Adipocyte (in vitro differentiated cells): ENCODE results near the gene SLFN11.
A peak's percentile ranks its signal among the peaks of the same experiment; 100 is the strongest.
"Not testable (repeated sequence)": the region's sequence is repeated elsewhere in the genome, so short reads cannot be mapped to it uniquely, and the experiment has no call there.

Experiments
- DNase-seq: peaks from one replicate; pipeline ENCODE4 v3.0.0-alpha.2; 2015; ENCODE audit warnings: low read depth
- H3K27me3 ChIP-seq: replicated peaks from 2 replicates; pipeline ENCODE4 v1.7.0; 2013; ENCODE audit warnings: mild to moderate bottlenecking, low read length, moderate library complexity; ENCODE audit not compliant: control insufficient read depth, insufficient read depth
- H3K36me3 ChIP-seq: 2 replicates; pipeline ENCODE4 v1.7.0; 2013; ENCODE audit warnings: low read length, mild to moderate bottlenecking, moderate library complexity; ENCODE audit not compliant: control insufficient read depth, insufficient read depth, severe bottlenecking
- H3K4me1 ChIP-seq: 2 replicates; pipeline ENCODE4 v1.7.0; 2013; ENCODE audit warnings: mild to moderate bottlenecking, low read length, moderate library complexity; ENCODE audit not compliant: control insufficient read depth, insufficient read depth
- H3K4me3 ChIP-seq: 2 replicates; pipeline ENCODE4 v1.7.0; 2013; ENCODE audit warnings: mild to moderate bottlenecking, low read length, moderate library complexity
- H3K9ac ChIP-seq: 2 replicates; pipeline ENCODE4 v1.7.0; 2013; ENCODE audit warnings: mild to moderate bottlenecking, low read length, moderate library complexity
- H3K9me3 ChIP-seq: 2 replicates; pipeline ENCODE4 v1.7.0; 2013; ENCODE audit warnings: mild to moderate bottlenecking, low read length, moderate library complexity; ENCODE audit not compliant: control insufficient read depth

Gene SLFN11

DNA sequence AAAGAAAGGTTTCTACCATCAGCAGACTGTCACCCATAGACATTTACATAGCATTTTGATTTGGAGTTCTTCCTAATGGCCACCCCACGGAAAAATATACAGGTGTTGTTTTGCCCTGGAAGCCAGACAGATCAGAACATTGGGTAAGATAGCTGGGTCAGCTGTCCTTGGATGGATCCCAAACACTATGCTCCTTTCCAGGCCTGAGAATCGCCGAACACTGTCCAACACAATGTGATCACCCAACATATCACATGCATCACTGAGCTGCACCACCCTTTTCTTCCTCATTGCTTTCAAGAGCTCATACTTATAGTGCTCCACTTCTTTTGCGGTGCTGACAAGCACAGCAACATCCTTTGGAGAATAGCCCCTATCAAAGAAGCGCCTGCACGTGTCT lies 21.1 kb downstream of the SLFN11 start:
- no peak overlapping the region for H3K9ac ChIP-seq
- H3K9me3 ChIP-seq: no peaks in the 10 kb centered on the region

GRCh38 chr17:35350493-35350892 lies 22.9 kb downstream of the SLFN11 start:
- no peak overlapping the region for H3K4me3 ChIP-seq
- H3K9ac ChIP-seq: no peak overlapping the region
- no peaks in the 10 kb centered on the region for H3K9me3 ChIP-seq
- H3K27me3 ChIP-seq: no peaks in the 10 kb centered on the region
- H3K4me1 ChIP-seq: peaks cover 11% of the 10 kb centered on the region
- H3K36me3 ChIP-seq: peaks cover 11% of the 10 kb centered on the region
- DNase-seq: no peak

More for the DNA sequence above, 21.1 kb downstream of the SLFN11 start:
- H3K4me3 ChIP-seq: no peak overlapping the region
- no peaks in the 10 kb centered on the region for H3K4me1 ChIP-seq
- H3K36me3 ChIP-seq: peaks cover 11% of the 10 kb centered on the region
- no peak for DNase-seq
- H3K27me3 ChIP-seq: no peaks in the 10 kb centered on the region

DNA sequence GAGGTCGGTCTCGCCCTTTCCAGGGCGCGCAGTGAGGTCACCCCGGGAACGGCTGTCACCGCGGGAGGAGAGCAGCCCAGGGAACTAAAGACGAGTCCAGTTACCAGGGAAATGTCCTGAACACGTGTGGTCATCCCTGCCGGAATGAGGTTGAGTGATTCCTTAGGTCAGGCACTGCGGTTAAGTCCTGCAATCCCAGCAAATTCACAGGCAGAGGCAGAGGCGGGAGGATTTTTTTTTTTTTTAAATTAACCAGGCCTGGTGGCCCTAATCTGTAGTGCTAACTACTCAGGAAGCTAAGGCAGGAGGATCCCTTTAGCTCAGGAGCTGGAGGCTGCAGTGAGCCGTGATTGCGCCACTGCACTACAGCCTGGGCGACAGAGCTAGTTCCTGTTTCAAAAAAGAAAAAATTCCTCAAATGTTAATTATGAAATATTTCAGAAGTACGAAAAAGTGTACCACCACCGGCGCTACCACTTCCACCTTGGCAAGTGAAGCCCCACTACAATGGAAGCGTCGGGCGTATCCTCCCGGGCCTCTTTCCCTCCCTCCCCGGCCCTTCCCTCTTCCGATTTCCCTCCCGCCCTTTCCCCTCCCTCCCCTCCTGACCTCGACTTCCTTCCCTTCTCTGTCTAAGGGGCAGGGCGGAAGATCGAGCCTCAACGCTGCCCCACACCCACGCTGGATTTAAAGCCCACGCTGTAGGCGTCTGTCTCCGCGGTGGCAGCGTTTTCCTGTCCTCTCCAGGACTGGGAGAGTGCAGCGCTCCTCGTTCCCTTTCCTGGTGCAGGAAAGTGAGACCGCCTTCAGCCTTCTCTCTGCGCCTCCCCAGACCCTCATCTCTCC lies 27.3 kb downstream of the SLFN11 start:
- peaks cover 3% of the 10 kb centered on the region for H3K9me3 ChIP-seq
- no peaks in the 10 kb centered on the region for H3K36me3 ChIP-seq
- H3K27me3 ChIP-seq: no peaks in the 10 kb centered on the region
- DNase-seq: peak; percentile 58
- peak overlapping the region; percentile 83 for H3K4me3 ChIP-seq
- peak overlapping the region; percentile 87 for H3K9ac ChIP-seq
- H3K4me1 ChIP-seq: peaks cover 14% of the 10 kb centered on the region

GRCh38 chr17:35345445-35345925 lies 27.9 kb downstream of the SLFN11 start:
- H3K36me3 ChIP-seq: no peaks in the 10 kb centered on the region
- peak overlapping the region; percentile 83 for H3K4me3 ChIP-seq
- peaks cover 7% of the 10 kb centered on the region for H3K9me3 ChIP-seq
- H3K4me1 ChIP-seq: peaks cover 14% of the 10 kb centered on the region
- H3K9ac ChIP-seq: peak overlapping the region; percentile 87
- no peaks in the 10 kb centered on the region for H3K27me3 ChIP-seq
- DNase-seq: no peak

DNA sequence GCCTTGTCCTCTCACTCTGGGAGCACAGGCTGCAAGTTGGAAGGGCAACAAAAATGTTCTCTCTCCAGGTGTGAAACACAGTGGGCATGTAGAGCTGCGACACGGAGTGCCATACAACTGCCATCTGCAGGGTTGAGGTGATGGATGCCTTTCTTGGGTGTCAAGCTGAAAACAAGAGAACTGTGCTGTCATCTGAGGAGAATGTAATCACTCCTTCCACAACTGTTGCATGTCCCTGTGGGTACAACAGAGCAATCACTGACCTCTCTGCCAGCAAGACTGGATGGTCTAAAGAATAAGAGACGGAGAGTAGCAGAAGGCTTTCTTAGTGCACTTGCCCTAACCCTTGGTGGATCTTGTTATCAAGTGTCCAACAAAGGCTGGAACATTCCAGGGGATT lies 29.2 kb downstream of the SLFN11 start:
- no peaks in the 10 kb centered on the region for H3K36me3 ChIP-seq
- H3K9ac ChIP-seq: no peak overlapping the region
- no peak for DNase-seq
- H3K27me3 ChIP-seq: no peaks in the 10 kb centered on the region
- H3K4me1 ChIP-seq: peaks cover 14% of the 10 kb centered on the region
- H3K4me3 ChIP-seq: no peak overlapping the region
- peaks cover 11% of the 10 kb centered on the region for H3K9me3 ChIP-seq

- H3K4me1 ChIP-seq: peaks cover 14% of the 10 kb centered on the region
- no peaks in the 10 kb centered on the region for H3K27me3 ChIP-seq
- H3K4me3 ChIP-seq: no peak overlapping the region
- no peaks in the 10 kb centered on the region for H3K36me3 ChIP-seq
- no peak overlapping the region for H3K9ac ChIP-seq
- H3K9me3 ChIP-seq: peaks cover 11% of the 10 kb centered on the region
- DNase-seq: no peak
Observed at GRCh38 chr17:35342276-35342675, 31.1 kb downstream of the SLFN11 start.

DNA sequence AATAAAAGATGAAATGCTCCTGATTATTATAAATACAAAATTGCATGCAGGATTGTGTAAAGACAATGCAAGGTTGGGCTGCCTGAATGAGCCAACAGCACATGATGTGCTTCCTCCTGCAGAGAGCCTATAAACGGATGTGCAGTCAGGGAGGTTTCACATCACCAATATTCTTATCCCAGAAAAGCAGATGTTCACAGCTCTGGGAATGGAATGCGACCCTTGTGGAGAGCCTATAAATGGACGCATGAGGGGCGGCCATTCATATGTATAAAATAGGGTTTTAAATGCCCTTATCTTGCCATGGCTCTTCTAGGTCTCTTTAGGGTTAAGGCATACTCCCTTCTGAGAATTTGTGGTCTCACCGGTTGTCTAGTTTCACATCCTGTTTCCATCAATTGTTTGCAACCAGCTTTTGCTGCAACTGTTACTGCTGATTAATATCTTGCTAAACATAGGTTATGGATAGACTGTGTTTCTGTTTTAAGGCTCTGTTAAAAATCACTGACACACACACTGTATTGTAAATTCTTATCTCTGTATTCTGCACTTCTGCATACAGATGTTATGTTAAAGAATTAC lies 31.9 kb downstream of the SLFN11 start:
- no peaks in the 10 kb centered on the region for H3K27me3 ChIP-seq
- H3K36me3 ChIP-seq: no peaks in the 10 kb centered on the region
- no peak overlapping the region for H3K4me3 ChIP-seq
- H3K9ac ChIP-seq: no peak overlapping the region
- peaks cover 10% of the 10 kb centered on the region for H3K4me1 ChIP-seq
- DNase-seq: no peak
- H3K9me3 ChIP-seq: peaks cover 11% of the 10 kb centered on the region

- no peaks in the 10 kb centered on the region for H3K4me1 ChIP-seq
- H3K9me3 ChIP-seq: peaks cover 11% of the 10 kb centered on the region
- no peak overlapping the region for H3K4me3 ChIP-seq
- H3K36me3 ChIP-seq: no peaks in the 10 kb centered on the region
- peaks cover 5% of the 10 kb centered on the region for H3K27me3 ChIP-seq
- DNase-seq: no peak
- H3K9ac ChIP-seq: no peak overlapping the region
Observed at GRCh38 chr17:35338230-35338629, 35.2 kb downstream of the SLFN11 start.

GRCh38 chr17:35337364-35337763 lies 36.1 kb downstream of the SLFN11 start:
- H3K4me3 ChIP-seq: no peak overlapping the region
- no peak for DNase-seq
- no peak overlapping the region for H3K9ac ChIP-seq
- no peaks in the 10 kb centered on the region for H3K4me1 ChIP-seq
- H3K27me3 ChIP-seq: peaks cover 5% of the 10 kb centered on the region
- H3K36me3 ChIP-seq: no peaks in the 10 kb centered on the region
- peaks cover 11% of the 10 kb centered on the region for H3K9me3 ChIP-seq

GRCh38 chr17:35333578-35333977 lies 39.8 kb downstream of the SLFN11 start:
- H3K36me3 ChIP-seq, H3K27me3 ChIP-seq, H3K4me1 ChIP-seq, H3K9me3 ChIP-seq, DNase-seq, H3K4me3 ChIP-seq, H3K9ac ChIP-seq: not testable (repeated sequence)

- H3K4me3 ChIP-seq: no peak overlapping the region
- DNase-seq: no peak
- no peaks in the 10 kb centered on the region for H3K27me3 ChIP-seq
- no peaks in the 10 kb centered on the region for H3K4me1 ChIP-seq
- H3K9me3 ChIP-seq: peaks cover 4% of the 10 kb centered on the region
- no peak overlapping the region for H3K9ac ChIP-seq
- H3K36me3 ChIP-seq: no peaks in the 10 kb centered on the region
Observed at GRCh38 chr17:35322749-35323148, 50.7 kb downstream of the SLFN11 start.
